ENCODE data around the gene MRPL24. TPM values are rescaled to one million over a fixed set of nuclear protein-coding genes. Genes with fewer than 3 reads are reported as not detected.

The MRPL24 gene
- total and polyA plus RNA-seq, 9 of the 15 experiments (the other 6 are each of a cell fraction or from before 2014, with no cell fraction given): 74.3 to 267 (median 113) TPM

GRCh38 chr1:156767101-156767878 is 26.4 kb upstream of the MRPL24 start, which contains the start of gene PRCC (continued):
- peak in 1 of 2 experiments; percentile 92; a peak in 2 of 4 replicates for TF ChIP-seq ARNT (IDR thresholded peaks at IDR 0.05)
- no peak for TF ChIP-seq ETV1 (tag; conservative IDR thresholded peaks at IDR 0.05; ENCODE audit: low read depth)
- TF ChIP-seq NBN (IDR thresholded peaks at IDR 0.05; ENCODE audit: low read depth): peak; percentile 63; the same call in 1 of the 2 replicates
- TF ChIP-seq CTCF (IDR thresholded peaks at IDR 0.05 in 2 of 3, conservative IDR thresholded peaks at IDR 0.05 in 1 of 3; ENCODE audit: insufficient read depth in 2 of 3, low read depth in 1 of 3, low read length in 3 of 3): peak in 1 of 3 experiments; percentile 19; a peak in 2 of 6 replicates
- 0 out of 2 replicates have a peak, but pooled peaks have one; percentile 50 for TF ChIP-seq ZBTB33 (CRISPR knock-in tag; IDR thresholded peaks at IDR 0.05)
- TF ChIP-seq, protein P1, sequence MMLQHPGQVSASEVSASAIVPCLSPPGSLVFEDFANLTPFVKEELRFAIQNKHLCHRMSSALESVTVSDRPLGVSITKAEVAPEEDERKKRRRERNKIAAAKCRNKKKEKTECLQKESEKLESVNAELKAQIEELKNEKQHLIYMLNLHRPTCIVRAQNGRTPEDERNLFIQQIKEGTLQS (IDR thresholded peaks at IDR 0.05): peak; percentile 49; the same call in 1 of the 2 replicates
- TF ChIP-seq, protein P1 (CRISPR knock-in tag; conservative IDR thresholded peaks at IDR 0.05): peak; percentile 54; the same call in 1 of the 2 replicates
- TF ChIP-seq PHF8 (IDR thresholded peaks at IDR 0.05; ENCODE audit: borderline replicate concordance, low read length): peak; percentile 100
- TF ChIP-seq ATF4 (CRISPR knock-in tag; IDR thresholded peaks at IDR 0.05): peak; percentile 39; the same call in 1 of the 2 replicates
- TF ChIP-seq TAF7 (tag; IDR thresholded peaks at IDR 0.05): peak; percentile 77
- TF ChIP-seq CBX1 (IDR thresholded peaks at IDR 0.05; ENCODE audit: low read depth): 0 out of 2 replicates have a peak, but pooled peaks have one; percentile 8
- peak; percentile 80 for TF ChIP-seq FIP1L1 (IDR thresholded peaks at IDR 0.05; ENCODE audit: low read depth, low read length, poor library complexity, severe bottlenecking)
- TF ChIP-seq GABPB1 (CRISPR knock-in tag; IDR thresholded peaks at IDR 0.05): peak; percentile 81
- peak; percentile 91 for TF ChIP-seq EP400 (IDR thresholded peaks at IDR 0.05)
- TF ChIP-seq DIDO1 (tag; IDR thresholded peaks at IDR 0.05; ENCODE audit: low read depth): peak; percentile 64
- no peak for TF ChIP-seq MCM5 (IDR thresholded peaks at IDR 0.05; ENCODE audit: low read depth)
- TF ChIP-seq RBFOX2 (IDR thresholded peaks at IDR 0.05; ENCODE audit: low read depth, low read length): peak; percentile 90
- TF ChIP-seq MAFK (IDR thresholded peaks at IDR 0.05; ENCODE audit: low read length): peak; percentile 48
- no peak for TF ChIP-seq HMG20A (CRISPR knock-in tag; conservative IDR thresholded peaks at IDR 0.05)
- peak; percentile 76 for TF ChIP-seq MEIS2 (IDR thresholded peaks at IDR 0.05; ENCODE audit: partially characterized antibody)
- peak; percentile 50 for TF ChIP-seq POLR2B (IDR thresholded peaks at IDR 0.05; ENCODE audit: low read depth, partially characterized antibody)
- TF ChIP-seq CHD2 (IDR thresholded peaks at IDR 0.05; ENCODE audit: low read depth, low read length): peak; percentile 58
- TF ChIP-seq ZNF436 (CRISPR knock-in tag; IDR thresholded peaks at IDR 0.05): no peak
